Measurements from ENCODE around the gene RAPGEF4. TPM values are rescaled to one million over a fixed set of nuclear protein-coding genes. Genes with fewer than 3 reads are reported as not detected.

The RAPGEF4 gene
- total RNA-seq, 2 donors from 2014 or later, result 0.19 to 0.65 TPM

Other genes with a start within 250 kb of the RAPGEF4 start
- 10 to 100 TPM; 22.5 to 33.6 TPM for gene PDK1, start 179.8 kb upstream of the RAPGEF4 start, total RNA-seq

All from activated T-cell treated with anti-CD3 and anti-CD28 coated beads, Interleukin-2, amount 50 U/mL, for 72 hours (primary cell).